Kidney tubule cell (primary cell): Measurements from ENCODE around the gene SIK3.
"Not testable (repeated sequence)": the region's sequence is repeated elsewhere in the genome, so short reads cannot be mapped to it uniquely, and the experiment has no call there.

ENCODE experiments used
- DNase-seq: peaks from one replicate; pipeline ENCODE4 v3.0.0-alpha.2; 2018; ENCODE audit warnings: low spot score

SIK3 gene

DNA sequence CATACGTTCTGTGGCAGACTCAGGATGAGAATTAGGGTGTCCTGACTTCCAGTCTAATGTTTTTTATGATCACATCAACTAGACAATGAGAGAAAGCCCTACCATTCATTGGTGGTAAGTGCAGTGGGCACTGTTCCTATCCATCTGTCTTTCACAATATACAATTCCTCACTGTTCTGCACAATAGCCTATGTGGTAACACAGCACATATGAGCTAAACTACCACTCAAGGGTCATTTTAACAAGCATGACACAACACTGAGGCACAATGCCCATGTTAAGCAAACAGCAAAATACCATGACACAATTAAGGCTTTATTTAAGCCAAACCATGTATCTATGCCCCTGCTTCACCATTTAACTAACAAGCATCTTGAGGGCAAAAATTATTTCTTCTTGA, 52.3 kb downstream of the SIK3 start:
- DNase-seq, result peak; percentile 6

GRCh38 chr11:117045196-117045595, 53.0 kb downstream of the SIK3 start:
- peak; percentile 82 for DNase-seq

DNA sequence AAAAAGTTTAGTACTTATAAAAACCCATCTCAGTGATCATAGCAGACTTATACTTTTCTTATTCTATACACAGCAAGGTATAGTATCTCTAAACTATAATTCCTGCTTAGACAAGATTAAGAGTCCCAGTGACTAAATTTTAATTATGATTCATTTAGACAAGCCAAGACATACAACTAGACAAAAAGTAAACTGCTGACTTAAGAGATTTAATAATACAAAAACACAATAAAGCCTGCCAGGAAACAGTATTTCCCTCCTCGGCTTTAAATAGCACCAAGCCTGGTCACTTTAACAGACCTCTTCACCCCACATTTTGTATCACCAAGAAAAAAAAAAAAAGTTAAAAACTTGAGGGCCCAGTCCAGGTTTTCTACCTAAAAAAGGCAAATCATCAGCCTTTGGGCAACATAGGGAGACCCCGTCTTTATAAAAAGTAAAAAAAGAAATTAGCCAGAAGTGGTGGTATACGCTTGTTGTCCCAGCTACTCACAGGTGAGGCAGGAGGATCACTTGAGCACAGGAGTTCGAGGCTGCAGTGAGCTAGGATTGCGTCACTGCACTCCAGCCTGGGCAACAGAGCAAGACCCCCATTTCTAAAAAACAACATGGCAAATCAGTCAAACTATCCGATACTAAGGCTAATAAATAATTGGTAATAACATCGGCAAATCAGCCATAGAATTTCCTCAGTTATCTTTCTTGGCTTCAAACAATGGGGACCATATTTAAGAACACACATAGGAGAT, 53.8 kb downstream of the SIK3 start:
- no peak for DNase-seq

GRCh38 chr11:117042689-117043088, 55.5 kb downstream of the SIK3 start:
- DNase-seq, result no peak

- DNase-seq, result peak; percentile 53
Measured at GRCh38 chr11:117039900-117040299, 58.3 kb downstream of the SIK3 start.

GRCh38 chr11:117039270-117039669, 59.0 kb downstream of the SIK3 start:
- no peak for DNase-seq

GRCh38 chr11:117037975-117038350, 60.3 kb downstream of the SIK3 start:
- no peak for DNase-seq

DNA sequence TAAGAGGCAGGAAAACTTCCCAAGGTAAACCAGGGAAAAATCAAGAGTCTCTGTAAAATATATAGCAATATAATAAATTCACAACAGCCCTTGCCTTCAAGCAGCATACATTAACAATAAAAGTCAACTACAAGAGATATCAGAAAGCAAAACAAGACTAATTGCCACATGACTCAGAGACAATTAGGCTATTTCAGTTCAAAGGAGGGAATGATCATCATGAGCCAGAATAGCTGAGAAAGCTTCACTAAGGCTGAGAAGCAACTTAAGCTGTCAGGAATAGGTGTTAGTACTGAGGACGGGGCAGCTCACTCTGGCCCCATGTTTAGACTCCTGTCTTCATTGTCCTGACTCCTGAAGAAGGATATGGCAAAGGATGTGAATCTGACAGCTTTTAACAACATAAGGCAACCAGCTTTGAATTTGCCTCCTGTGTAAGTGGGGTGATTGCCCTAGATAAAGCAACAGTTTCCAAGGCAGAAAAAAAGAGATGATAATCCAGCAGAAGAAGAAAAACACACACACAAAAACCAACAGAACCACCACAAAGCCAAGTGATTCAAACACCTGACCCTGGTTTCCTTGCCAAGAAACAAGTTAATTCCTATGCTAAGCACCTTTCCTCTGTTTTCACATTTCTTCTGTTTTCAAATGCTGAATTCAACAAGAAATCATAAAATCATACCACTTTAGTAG, 60.8 kb downstream of the SIK3 start:
- no peak for DNase-seq

GRCh38 chr11:117034901-117035300, 63.3 kb downstream of the SIK3 start:
- no peak for DNase-seq

- peak; percentile 69 for DNase-seq
Measured at GRCh38 chr11:117026593-117027330, 71.5 kb downstream of the SIK3 start.

GRCh38 chr11:117023707-117024106, 74.5 kb downstream of the SIK3 start:
- not testable (repeated sequence) for DNase-seq

DNA sequence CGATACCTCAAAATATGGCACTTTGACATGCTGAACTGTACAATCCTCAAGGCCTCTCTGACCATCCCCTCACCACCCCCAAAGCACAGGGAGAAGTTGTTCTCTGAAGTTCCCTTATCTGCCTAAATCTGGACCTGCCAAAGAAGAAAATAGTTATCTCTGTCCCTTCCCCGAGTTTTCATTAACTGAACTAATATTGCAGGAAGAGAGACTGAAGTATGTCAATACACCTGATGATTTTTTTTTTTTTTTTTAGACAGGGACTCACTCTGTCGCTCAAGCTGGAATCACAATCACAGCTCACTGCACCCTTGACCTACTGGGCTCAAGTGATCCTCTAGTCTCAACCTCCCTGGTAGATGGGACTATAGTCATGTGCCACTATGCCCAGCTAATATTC, 75.0 kb downstream of the SIK3 start:
- no peak for DNase-seq

DNA sequence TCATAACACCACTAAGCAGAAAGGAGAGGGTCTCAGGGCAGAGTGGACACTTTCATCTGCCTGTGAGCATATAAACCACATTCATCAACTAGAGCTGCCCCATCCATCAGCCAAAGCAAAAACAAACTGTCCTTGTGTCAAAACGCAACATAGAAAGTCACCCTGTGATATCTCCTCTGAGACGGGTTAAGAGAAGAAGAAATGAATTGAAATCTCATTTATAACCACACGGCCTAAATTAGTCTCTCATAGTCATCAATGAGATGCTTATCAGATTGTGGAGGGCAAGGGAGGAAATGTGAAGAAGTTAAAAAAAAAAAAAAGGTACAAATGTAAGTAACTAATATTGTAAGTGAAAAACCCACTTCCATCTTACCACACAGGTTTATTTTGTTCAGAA, 75.7 kb downstream of the SIK3 start:
- no peak for DNase-seq

DNA sequence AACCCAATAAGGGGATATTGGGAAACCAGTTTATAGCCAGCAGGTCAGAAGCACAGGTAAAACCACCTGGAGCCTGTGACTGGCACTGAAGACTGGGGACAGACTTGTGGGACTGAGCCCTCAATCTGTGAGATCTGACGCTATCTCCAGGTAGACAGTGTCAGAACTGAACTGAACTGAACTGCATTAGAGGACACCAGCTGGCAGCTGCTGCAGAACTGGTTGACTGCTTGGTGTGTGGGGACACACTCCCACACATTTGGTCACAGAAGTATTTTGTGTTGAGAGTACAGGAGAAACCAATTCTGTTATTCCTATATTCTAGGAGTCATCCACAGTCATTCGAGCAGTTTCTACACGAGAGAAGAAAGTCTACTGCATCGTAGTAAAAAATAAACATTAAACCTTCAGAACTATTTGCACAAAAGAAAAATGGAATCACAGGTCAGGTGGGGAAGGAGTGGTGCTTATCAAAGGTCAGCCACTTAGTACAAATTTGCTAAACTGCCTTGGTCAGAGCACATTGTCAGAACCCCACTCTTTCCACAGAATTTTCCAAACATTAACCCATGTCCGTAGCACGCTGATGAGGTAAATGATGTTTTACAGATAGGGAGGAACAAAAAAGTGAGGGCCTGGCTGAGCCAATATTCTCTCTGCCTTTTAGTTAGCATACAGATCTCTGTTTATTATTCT, 77.2 kb downstream of the SIK3 start:
- DNase-seq, result no peak

DNA sequence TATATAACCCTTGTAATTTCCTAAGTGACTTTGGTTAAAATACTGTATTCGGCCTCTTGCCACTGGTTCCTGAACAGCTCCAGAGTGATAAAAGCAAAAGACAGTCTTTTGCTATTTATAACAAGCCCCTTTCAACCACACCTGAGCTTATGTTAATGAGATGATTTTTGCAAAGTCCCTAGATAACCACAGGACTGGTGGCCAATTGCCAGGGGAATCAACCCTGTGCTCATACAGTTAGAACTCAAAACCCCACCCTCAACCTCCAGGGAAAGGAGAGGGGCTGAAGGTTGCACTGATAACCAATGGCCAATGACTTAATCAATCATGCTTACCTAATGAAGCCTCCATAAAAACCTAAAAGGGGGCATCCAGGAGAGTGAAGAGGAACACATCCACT, 77.9 kb downstream of the SIK3 start:
- DNase-seq, result no peak

DNA sequence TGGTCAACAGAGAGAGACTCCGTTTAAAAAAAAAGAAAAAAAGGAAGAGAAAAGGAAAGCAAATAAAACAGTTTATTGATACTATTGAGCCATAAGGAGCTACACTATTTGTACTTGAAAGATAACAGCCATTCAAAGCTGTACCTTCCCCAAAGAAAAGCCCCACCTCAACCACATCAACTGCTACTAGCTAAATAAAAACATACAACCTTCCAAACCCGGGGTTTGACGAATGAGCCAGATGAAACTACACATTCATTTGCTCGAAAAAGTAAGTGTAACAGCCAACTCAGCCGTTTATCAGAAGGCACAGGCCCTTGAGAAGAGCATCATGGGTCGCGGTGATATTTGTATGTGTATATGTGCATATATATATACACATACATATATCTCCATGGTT, 78.4 kb downstream of the SIK3 start:
- no peak for DNase-seq

GRCh38 chr11:117017456-117017855, 80.8 kb downstream of the SIK3 start:
- DNase-seq, result no peak

- DNase-seq, result no peak
Measured at GRCh38 chr11:117016747-117017146, 81.5 kb downstream of the SIK3 start.

- DNase-seq, result no peak
Measured at GRCh38 chr11:117016246-117016645, 82.0 kb downstream of the SIK3 start.

DNA sequence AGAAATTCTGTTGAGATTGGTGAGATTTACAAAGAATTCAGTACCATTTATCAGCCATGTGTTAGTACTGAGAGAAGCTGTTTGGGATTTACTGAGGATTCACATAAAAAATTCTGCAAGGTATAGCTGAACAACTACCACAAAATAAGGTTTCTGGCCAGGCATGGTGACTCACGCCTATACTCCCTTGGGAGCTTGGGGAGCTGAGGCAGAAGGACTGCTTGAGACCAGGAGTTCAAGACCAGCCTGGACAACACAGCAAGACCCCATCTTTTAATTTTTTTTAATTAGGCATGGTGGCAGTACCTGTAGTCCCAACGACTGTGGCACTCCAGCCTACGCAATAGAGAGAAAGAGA, 86.7 kb downstream of the SIK3 start:
- DNase-seq, result peak; percentile 17

- peak; percentile 56 for DNase-seq
Measured at GRCh38 chr11:117010808-117011540, 87.3 kb downstream of the SIK3 start.
